Measurements from ENCODE around the gene OPTC.

OPTC gene

GRCh38 chr1:203539831-203540546 is 46.0 kb downstream of the OPTC start:
- DNase-seq: no peak

- DNase-seq: no peak
Observed at GRCh38 chr1:203544485-203544884, 50.5 kb downstream of the OPTC start.

- no peak for DNase-seq
Observed at GRCh38 chr1:203544978-203545816, 51.2 kb downstream of the OPTC start.

- DNase-seq: no peak
Observed at GRCh38 chr1:203546274-203546673, 52.3 kb downstream of the OPTC start.

GRCh38 chr1:203547147-203547546 is 53.2 kb downstream of the OPTC start:
- no peak for DNase-seq

GRCh38 chr1:203547771-203548421 is 53.9 kb downstream of the OPTC start:
- DNase-seq: no peak

GRCh38 chr1:203548892-203549291 is 54.9 kb downstream of the OPTC start:
- DNase-seq: no peak

- no peak for DNase-seq
Observed at GRCh38 chr1:203549309-203549708, 55.4 kb downstream of the OPTC start.

- no peak for DNase-seq
Observed at GRCh38 chr1:203550846-203551245, 56.9 kb downstream of the OPTC start.

- DNase-seq: no peak
Observed at GRCh38 chr1:203551550-203551949, 57.6 kb downstream of the OPTC start.

GRCh38 chr1:203553496-203553895 is 59.5 kb downstream of the OPTC start:
- no peak for DNase-seq

GRCh38 chr1:203554071-203554470 is 60.1 kb downstream of the OPTC start:
- no peak for DNase-seq

GRCh38 chr1:203555076-203555475 is 61.1 kb downstream of the OPTC start:
- DNase-seq: no peak

- DNase-seq: no peak
Observed at GRCh38 chr1:203555511-203556046, 61.6 kb downstream of the OPTC start.

- DNase-seq: no peak
Observed at GRCh38 chr1:203556047-203556851, 62.3 kb downstream of the OPTC start.

GRCh38 chr1:203557390-203557789 is 63.4 kb downstream of the OPTC start:
- no peak for DNase-seq

GRCh38 chr1:203558064-203558760 is 64.3 kb downstream of the OPTC start:
- no peak for DNase-seq
